Stimulated activated CD8-positive, alpha-beta memory T cell treated with anti-CD3 and anti-CD28 coated beads, Interleukin-12 subunit alpha, Interleukin-12 subunit beta, amount 100 ng/mL, for 24 hours (primary cell): ENCODE data around the gene SP3.

Source experiments
- DNase-seq: peaks from one replicate; pipeline ENCODE4 v3.0.0-alpha.2; 2020; ENCODE audit errors: extremely low read depth

Gene SP3

DNA sequence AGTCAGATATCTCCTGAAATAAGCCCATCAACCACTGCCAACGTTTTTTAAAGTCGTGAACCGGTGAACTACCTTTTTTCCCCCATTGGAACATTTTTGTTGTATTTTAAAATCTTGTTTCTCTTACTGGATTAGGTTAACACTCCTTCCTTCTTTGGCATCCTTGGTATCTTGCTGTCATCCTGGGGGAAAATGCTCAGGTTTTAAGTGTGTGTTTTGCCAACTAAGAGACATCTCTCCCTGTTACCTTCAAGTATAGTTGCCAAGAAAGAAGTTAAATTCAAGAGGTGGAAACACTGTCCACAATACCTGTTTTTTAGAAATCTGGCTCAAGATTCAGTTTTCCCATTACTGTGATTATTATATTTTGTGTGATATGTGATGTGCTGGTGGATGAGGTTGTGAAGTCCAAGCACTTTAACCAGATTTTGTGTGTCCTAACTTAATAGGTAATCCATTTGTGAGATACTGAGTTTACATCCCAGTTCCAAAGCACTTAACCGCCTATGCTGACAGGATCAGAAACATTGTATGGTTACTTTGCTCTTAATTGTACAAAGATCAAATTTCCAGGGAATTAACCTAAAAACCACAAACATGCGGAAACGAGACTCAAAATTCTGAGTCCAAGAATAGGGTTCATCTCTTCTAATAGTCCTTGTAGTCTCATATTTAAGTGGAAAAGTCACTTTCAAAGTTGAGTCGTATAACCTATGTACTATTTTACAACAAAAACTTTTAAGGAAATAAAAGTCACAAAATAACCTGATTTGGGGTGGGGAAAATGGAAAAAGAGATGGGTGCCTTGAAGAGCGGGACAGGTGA lies 1.3 kb upstream of the SP3 start:
- no peak for DNase-seq

DNA sequence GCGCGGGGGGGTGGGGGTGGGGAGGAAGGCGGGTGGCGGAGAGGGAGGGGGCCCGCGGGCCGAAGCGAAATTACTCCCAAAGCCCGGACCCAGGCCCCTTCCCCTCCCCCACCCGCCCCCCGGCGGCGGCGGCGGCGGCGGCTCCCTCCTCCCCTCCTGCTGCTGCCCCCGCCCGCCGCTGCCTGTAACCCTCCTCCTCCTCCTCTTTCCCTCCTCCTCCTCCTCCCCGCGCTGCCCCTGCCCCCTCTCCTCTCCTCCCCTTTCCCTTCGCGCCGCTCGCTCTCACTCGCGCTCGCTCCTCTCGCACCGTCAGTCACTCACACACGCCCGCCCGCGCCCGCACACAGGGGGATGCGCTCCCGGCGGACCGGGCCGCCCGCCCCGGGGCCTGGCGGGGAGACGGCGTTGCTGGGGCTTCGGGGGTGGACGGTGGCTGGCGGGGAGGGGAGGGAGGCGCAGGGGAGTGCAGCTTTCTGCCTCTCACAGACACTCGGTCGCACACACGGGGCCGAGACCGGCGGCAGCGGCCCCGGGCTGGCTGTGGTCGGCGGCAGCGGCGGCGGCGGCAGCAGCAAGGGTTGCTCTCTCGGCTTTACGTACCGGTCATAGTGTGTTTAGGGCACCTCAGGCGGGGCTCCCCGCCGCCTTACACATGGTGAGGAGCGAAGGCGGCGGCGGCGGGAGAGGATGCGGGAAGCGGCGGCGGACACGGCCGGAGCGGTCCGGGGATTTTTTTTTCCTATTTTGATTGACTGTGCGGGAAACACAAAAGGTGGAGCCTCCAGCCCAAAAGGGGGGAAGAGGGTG lies 405 bp downstream of the SP3 start:
- DNase-seq: peak; percentile 58

DNA sequence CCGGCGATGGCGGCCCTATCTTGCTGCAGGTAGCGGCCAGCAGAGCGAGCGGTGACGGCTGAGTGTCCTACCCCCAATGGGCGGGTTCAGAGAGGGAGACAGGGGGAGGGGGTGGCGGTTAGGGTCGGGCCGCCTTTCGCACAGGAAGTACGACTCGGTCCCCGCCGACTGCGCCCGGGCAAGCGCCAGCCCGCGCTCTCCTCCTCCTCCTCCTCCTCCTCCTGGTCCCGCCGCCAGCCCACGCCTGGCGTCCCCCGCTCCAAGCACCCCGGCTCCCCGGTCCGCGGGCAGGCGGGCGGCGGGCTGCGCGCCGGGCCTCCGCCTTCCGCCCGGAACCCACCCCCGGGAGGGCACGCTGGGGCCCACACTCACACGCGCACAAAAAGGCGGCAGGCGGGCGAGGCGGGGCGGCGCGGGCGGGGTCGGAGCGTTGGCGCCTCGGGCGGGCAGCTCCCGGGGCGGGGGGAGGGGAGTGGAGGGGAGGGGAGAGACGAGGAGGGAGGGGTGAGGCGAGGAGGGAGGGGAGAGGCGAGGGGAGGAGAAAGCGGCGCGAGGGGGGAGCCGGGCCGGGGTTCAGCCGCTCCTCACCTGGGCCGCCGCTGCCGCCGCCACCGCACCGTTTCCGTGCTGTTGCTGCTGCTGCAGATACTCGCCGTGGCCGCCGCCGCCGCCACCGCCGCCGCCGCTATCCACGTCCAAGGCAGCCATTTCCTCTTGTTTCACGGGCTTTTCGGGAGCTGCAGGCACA lies 1.2 kb downstream of the SP3 start:
- DNase-seq: peak; percentile 83

DNA sequence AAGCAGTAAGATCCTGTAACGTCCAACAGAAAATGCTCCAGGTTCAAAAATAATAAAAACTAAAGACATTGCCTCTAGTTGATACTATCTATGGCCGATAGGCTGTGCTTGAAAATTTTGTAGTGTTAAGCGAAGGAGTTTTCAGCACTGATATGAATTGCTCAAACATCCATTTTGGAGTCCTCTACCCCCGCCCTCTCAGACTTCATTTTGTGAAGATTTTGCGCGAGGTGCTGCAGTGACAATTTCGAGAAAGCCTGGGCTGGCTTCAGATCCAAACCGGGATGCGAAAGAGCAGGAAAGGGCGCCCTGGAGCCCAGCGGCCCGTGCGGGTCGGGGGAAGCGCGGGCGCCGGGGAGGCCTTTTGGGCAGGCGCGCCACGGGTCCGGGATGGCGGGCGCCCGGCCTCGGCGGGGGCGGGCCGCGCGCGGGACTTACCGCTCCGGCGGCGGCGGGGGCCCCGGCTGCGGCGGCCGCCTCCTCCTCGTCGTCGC lies 1.8 kb downstream of the SP3 start:
- peak; percentile 24 for DNase-seq

DNA sequence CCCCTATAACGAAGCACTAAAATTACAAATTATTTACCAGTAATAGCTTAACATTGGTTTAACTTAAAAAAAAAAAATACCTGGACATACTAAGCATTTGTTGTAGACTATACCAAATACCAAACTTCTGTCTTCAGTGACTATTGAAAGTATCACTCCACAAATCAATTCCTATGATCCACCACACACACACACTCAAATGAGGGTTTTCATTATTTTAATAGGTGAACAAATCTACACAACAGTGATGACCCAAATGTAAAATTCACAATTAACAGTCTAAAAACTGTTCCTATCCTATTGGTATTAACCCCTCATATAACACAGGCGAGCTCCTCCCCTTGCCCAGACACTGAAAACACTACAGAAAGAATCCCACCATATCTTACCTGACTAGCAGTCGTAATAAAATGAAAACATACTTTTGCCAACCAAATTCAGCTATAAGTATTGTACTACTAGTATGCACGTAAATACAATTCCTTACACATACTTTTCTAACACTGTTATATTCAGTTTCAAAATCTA lies 2.5 kb downstream of the SP3 start:
- no peak for DNase-seq

DNA sequence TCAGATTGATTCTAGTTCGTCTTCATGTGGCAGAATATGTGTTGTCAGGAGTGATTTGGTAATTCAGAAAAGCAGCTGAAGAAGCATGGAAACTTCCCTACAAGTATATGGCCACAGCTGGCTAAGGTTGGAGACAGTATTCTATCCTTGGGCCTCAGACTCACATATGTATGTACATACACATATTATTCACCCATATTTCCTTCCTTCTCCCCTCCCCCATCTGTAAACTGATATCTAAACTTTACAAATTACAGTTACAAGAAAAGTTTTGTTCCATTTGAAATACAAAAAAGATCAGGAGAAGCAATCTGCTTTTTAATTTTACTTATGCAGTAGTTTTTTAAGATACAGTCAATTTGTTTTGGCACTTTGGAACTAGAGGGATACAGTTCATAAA lies 3.1 kb downstream of the SP3 start:
- no peak for DNase-seq

DNA sequence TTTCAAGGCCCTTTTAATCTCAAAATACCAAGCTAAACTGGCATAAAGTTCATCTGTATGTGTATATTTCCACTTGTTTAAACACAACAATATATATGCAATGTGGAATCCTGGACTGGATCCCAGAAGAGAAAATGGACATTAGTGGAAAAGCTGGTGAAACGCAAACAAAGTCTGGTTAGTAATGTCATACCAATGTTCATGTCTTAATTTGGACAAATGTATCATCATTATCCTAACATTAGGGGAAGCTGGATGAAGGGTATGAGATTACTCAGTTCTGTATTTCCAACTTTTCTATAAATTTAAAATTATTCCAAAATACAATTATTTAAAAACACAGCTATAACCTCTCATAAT lies 3.8 kb downstream of the SP3 start:
- DNase-seq: no peak

DNA sequence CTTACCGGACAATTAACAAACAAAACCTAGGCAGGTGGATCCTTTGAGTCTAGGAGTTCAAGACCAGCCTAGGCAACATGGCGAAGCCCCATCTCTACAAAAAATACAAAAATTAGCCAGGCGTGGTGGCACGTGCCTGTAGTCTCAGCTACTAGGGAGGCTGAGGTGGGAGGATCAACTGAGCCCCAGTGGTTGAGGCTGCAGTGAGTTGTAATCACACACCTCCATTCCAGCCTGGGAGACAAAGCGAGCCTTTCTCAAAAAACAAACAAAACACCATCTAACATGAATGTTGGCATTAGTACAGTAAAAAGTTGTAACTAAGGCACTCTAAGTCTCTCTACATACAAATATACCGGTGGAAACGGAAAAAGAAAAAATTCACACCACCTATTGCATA lies 5.3 kb downstream of the SP3 start:
- DNase-seq: no peak

DNA sequence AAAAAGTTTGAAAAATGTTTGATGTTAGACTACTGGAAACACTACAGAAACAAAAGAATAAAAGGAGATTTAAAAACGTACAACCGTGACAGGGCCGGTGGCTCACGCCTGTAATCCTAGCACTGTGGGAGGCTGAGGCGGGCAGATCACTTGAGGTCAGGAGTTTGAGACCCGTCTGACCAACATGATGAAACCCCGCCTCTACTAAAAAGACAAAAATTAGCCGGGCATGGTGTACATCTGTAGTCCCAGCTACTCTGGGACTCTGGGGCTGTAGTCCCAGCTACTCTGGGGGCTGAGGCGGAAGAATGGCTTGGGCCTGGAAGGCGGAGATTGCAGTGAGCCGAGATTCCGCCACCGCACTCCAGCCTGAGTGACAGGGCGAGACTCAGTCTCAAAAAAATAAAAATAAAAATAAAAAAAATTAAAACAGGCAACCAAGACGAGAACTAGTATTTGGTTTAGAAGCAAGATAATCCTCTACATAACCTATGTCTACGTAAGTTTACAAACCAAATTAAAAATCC lies 5.8 kb downstream of the SP3 start:
- DNase-seq: no peak

DNA sequence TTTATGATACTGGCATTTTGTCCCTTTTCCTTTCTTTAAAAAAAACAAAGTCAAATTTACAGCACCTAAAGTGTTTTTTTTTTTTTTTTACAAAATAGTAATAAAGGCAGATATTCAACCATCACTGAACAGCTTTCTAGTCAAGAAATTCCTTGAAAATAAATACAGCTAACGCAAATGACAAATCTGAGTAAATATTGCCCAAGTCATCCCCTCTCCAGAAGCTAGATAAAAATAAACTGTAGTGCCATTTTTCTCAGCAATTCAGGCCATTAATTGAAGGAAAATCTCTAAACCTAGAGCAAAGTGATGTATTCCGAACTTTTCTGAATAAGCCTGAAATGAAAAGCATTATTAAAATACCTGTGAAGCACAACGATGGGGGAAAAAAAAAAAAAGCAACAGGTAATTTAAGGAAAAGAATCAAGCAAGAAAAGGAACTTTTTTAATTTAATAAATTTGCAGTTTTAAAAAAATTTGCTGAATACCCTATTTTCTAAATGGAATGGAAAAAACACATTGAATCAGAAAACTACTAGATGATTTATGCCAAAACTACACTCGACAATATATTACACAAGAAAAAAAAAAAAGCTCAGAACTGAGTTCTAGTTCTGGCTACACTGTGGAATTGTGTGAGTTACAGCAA lies 6.9 kb downstream of the SP3 start:
- DNase-seq: no peak

DNA sequence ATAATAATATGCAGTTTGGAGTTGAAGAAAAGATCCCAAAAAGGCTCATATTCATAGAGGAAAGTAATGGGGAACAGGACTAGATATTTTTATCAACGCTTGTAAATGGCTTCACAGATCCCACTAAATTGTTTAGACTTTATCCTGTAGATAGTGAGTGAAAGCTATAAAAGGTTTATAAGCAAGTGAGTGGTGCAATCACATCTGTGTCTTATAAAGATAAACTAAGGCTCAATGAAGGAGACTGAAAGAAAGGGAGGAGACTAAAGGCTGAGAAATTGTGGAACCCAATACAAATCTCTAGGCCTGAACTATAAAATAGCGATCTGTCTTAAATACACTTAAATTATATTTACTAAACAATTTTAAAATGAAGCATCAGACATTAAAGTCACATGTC lies 7.7 kb downstream of the SP3 start:
- no peak for DNase-seq

DNA sequence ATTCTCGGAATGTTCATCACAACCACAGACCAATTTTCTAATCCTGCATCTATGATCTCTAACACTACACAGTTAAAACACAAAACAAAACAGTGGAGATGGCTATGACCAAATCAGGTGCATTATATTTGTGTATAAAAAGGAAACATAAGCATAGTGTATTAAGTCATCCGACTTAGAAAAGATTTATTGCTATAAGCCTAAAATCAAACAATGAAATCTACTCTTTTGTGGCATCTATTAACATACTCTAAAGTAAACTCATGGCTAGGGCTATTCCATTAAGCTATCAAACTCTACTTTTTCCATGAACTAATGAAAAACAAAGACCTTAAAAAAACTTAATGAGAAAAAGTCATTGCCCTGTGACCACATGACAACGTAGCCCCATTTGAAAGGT lies 8.7 kb downstream of the SP3 start:
- DNase-seq: no peak

DNA sequence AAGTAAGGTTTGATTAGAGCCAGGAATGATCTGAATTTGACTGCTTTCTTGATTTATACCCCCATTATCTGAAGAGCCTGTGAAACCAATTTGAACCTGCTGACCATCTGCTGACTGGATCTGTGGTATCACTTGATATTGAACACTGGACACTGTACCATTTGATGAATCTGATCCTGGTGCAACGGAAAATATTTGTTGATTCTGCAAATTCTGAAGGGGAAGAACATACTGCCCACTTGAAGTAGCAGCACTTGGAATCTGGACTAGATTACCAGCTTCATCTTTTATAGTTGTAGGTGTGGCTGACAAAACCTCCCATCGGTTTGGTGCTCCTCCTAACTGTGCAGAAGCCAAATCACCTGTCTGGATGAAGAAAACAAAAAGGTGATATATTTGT lies 9.3 kb downstream of the SP3 start:
- DNase-seq: no peak

DNA sequence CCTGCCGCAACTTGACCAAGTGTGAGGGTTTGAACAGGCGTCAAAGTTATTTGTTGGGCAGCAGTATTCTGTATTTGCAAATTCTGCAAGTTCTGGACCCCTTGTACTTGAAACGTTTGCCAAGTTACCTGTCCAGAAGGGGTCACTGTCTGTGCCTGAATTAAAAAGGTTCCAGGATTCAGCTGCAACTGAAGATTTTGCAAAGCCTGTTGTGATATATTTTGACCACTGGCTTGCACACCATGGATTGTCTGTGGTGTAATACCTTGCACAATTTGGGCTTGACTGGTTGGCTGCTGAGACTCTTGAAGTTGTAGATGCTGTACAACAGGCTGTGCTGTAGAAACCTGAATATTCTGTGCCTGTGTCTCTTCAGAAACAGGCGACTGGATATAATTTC lies 10.2 kb downstream of the SP3 start:
- no peak for DNase-seq

DNA sequence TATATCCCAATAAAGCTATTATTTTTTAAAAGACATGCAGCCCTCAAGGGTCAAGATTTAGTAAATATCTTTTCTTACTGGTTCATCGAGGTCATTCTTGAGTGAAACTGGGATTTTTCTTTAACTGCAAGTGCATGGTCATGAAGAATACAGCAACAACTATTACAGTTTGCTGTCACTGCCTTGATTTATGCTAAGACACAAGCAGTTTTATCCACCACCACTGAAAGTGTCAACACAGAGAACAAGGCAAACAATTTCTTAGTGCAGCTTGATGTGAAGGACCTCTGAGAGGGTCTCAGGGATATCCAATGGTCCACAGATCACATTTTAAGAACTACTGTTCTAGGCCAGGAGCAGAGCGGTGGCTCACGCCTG lies 12.1 kb downstream of the SP3 start:
- DNase-seq: no peak

DNA sequence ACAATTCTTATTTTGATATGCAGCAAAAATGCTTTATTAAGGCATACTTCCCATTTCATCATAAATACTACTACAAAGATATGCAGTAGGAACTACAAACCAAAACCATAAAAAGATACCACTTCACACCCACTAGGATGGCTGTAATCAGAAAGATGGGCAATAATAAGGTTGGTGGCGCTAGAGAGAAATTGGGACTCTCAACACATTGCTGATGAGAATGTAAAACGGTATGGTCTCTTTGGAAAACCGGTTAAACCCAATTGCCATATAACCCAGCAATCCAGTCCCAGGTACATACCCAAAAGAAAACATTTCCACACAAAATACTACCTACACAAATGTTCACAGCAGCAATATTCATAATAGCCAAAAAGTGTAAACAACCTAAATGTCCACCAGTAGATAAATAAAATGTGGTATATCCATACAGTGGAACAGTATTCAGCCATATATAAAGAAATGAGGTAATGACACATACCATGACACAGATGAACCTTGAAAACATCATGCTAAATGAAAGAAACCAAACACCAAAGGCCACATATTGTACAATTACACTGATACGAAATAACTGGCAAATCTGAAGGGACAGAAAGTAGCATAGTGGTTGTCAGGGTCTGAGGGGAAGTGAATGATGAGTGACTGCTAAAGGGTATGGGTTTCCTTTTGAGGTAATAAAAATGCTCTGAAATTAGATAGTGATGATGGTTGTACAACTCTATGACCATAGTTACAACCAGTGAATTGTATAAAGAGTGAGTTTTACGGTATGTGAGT lies 12.7 kb downstream of the SP3 start:
- no peak for DNase-seq

DNA sequence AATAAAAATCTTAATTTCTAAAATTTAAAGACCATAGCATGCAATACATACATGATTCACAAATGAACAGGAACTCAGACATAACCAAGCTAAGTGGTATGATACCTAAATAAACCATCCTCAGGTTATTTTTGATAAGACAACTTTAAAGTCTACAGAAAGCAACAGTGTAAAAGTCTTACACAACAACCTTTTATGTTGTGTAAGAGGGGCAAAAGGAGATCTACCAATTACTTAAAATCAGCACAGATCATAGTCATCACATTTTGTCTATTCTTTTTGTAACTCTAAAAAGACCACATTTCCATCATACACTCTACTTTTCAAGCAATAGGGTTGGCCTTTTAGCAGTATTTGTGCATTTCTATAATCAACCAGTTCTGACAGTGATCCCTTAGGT lies 16.3 kb downstream of the SP3 start:
- no peak for DNase-seq

DNA sequence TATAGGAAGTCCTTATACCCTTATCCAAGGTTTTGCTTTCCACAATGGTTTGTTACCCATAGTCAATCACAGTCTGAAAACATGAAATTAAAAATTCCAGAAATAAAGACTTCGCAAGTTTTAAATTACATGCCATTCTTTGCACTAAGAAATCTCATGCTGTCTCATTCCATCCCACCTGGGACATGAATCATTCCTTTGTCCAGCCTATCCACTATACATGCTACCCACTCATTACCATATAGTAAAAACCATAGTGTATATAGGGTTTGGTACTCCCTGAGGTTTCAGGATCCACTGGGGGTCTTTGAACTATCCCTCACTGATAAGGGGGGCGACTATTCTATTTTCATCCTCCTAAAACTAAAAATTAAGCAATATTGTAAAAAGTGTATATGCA lies 17.0 kb downstream of the SP3 start:
- DNase-seq: no peak

DNA sequence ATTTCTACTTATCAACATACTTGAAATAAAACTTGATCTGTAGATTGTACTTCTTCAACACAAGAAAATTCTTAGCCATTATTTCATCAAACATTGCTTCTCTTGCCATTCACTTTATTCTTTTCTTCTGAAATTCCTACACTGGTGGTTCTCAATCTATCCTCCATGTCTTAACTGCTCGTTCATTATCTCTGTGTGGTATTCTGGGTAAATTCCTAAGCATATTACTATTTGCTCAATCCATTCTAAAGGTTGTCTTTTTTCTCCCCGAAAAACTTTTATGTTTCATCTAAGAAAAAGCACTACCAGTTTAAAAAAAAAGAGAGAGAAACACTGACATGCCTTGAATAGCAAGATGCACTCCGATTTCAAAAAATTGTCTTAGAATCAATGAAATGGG lies 18.0 kb downstream of the SP3 start:
- no peak for DNase-seq

DNA sequence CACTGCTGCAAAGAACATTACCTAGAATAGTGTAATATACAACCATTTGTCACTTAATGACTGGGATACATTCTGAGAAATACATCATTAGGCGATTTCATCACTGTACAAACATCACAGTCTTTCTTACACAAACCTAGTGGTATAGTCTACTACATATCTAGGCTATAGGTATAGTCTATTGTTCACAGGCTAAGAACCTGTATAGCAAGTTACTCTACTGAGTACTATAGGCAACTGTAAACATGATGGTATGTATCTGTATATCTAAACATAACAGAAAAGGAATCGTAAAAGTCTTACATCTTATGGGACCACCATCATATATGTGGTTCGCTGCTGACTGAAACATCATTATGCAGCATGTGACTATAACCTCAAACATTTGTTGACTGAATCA lies 21.4 kb downstream of the SP3 start:
- DNase-seq: no peak
